GM23338 (cell line): ENCODE results near the gene UBN1. TPM values are rescaled to one million over a fixed set of nuclear protein-coding genes. Genes with fewer than 3 reads are reported as not detected.

Experiments used
- ATAC-seq: fragments of 200-7000 bp; cut with Tn5 transposase; 3 replicates; pipeline ENCODE4 v1.9.1; 2020
- DNase-seq: peaks from one replicate; pipeline ENCODE4 v3.0.0-alpha.2; 2015; ENCODE audit warnings: low spot score
- H2AFZ ChIP-seq: fragments of 200-600 bp; sonication (generic); 2 replicates; pipeline ENCODE4 v1.8.0; 2016; ENCODE audit warnings: antibody characterized with exemption, mild to moderate bottlenecking, moderate library complexity
- H3F3A ChIP-seq: fragments of 200-600 bp; sonication (generic); replicated peaks from 2 replicates; pipeline ENCODE4 v1.8.0; 2017; ENCODE audit warnings: antibody characterized with exemption, mixed run types, low read depth
- H3K27ac ChIP-seq: fragments of 200-600 bp; sonication (generic); 2 replicates; pipeline ENCODE4 v1.6.1; 2016; ENCODE audit warnings: low read depth
- H3K27me3 ChIP-seq: fragments of 200-600 bp; sonication (generic); 2 replicates; pipeline ENCODE4 v1.8.0; 2016; ENCODE audit warnings: mild to moderate bottlenecking, mixed run types, moderate library complexity; ENCODE audit not compliant: insufficient read depth
- H3K36me3 ChIP-seq: fragments of 200-600 bp; sonication (generic); 2 replicates; pipeline ENCODE4 v1.8.0; 2016; ENCODE audit warnings: mild to moderate bottlenecking; ENCODE audit not compliant: insufficient read depth
- H3K4me1 ChIP-seq: fragments of 200-600 bp; sonication (generic); 2 replicates; pipeline ENCODE4 v1.8.0; 2016; ENCODE audit warnings: mild to moderate bottlenecking, moderate library complexity; ENCODE audit not compliant: insufficient read depth
- H3K4me2 ChIP-seq: fragments of 200-600 bp; sonication (generic); 2 replicates; pipeline ENCODE4 v1.7.1; 2017; ENCODE audit warnings: mixed run types
- H3K4me3 ChIP-seq: fragments of 200-600 bp; sonication (generic); 2 replicates; pipeline ENCODE4 v1.6.1; 2016; ENCODE audit warnings: mixed run types
- H3K79me2 ChIP-seq: fragments of 200-600 bp; sonication (generic); replicated peaks from 2 replicates; pipeline ENCODE4 v1.8.0; 2017; ENCODE audit warnings: mild to moderate bottlenecking; ENCODE audit not compliant: insufficient read depth
- H3K9me2 ChIP-seq: fragments of 200-600 bp; sonication (generic); 2 replicates; pipeline ENCODE4 v1.8.0; 2017; ENCODE audit not compliant: insufficient read depth
- H4K20me1 ChIP-seq: fragments of 200-600 bp; sonication (generic); replicated peaks from 2 replicates; pipeline ENCODE4 v1.8.0; 2017; ENCODE audit warnings: mild to moderate bottlenecking; ENCODE audit not compliant: insufficient read depth
- H3K27ac Mint-ChIP-seq: 2 replicates; pipeline ENCODE4 v1.8.0; 2020; ENCODE audit warnings: inconsistent platforms, mild to moderate bottlenecking, moderate library complexity, mixed read lengths
- H3K27me3 Mint-ChIP-seq: 3 replicates; pipeline ENCODE4 v1.8.0; 2022; ENCODE audit warnings: low read depth, mild to moderate bottlenecking, moderate library complexity, mixed read lengths, inconsistent platforms; ENCODE audit not compliant: insufficient read depth, poor library complexity
- H3K36me3 Mint-ChIP-seq: 3 replicates; pipeline ENCODE4 v1.8.0; 2021; ENCODE audit warnings: low read depth, mild to moderate bottlenecking, inconsistent platforms, moderate library complexity, mixed read lengths
- H3K4me1 Mint-ChIP-seq: 3 replicates; pipeline ENCODE4 v1.8.0; 2020; ENCODE audit warnings: mild to moderate bottlenecking, inconsistent platforms, mixed read lengths
- H3K4me3 Mint-ChIP-seq: 3 replicates; pipeline ENCODE4 v1.8.0; 2021; ENCODE audit warnings: moderate library complexity, mild to moderate bottlenecking, inconsistent platforms, mixed read lengths
- H3K9me3 Mint-ChIP-seq: 3 replicates; pipeline ENCODE4 v1.8.0; 2020; ENCODE audit warnings: moderate library complexity, mild to moderate bottlenecking, inconsistent platforms, mixed read lengths
- CREB1 ChIP-seq: fragments of 250-450 bp; sonication (Bioruptor Pico); IDR thresholded peaks from 2 replicates; pipeline ENCODE4 v1.5.0; 2020; ENCODE audit warnings: low read depth, mild to moderate bottlenecking, moderate library complexity
- CTCF ChIP-seq, 2 experiments: fragments of 200-600 bp in 1 of 2; sonication (generic) in 1 of 2; conservative IDR thresholded peaks; 2 replicates each; pipeline versions ENCODE4 v1.5.1 to v1.6.1; 2016 to 2017; ENCODE audit warnings: antibody characterized with exemption in 2 of 2, low read depth in 2 of 2, mild to moderate bottlenecking in 2 of 2, moderate library complexity in 1 of 2
- ETS1 ChIP-seq: IDR thresholded peaks from 2 replicates; pipeline ENCODE4 v1.6.1; 2016; ENCODE audit warnings: antibody characterized with exemption
- EZH2 ChIP-seq: fragments of 200-600 bp; sonication (generic); IDR thresholded peaks from one replicate; pipeline ENCODE4 v1.8.0; 2017; ENCODE audit warnings: antibody characterized with exemption, mild to moderate bottlenecking, low read depth; ENCODE audit not compliant: unreplicated experiment
- EZH2phosphoT487 ChIP-seq: fragments of 200-600 bp; sonication (generic); IDR thresholded peaks from one replicate; pipeline ENCODE4 v1.8.1; 2018; ENCODE audit warnings: antibody characterized with exemption; ENCODE audit not compliant: unreplicated experiment
- JUNB ChIP-seq: IDR thresholded peaks from one replicate; pipeline ENCODE4 v1.6.1; 2016; ENCODE audit warnings: antibody characterized with exemption; ENCODE audit not compliant: unreplicated experiment
- NANOG ChIP-seq: IDR thresholded peaks from 2 replicates; pipeline ENCODE4 v1.6.1; 2016; ENCODE audit warnings: antibody characterized with exemption, borderline replicate concordance
- POLR2AphosphoS5 ChIP-seq: IDR thresholded peaks from 2 replicates; pipeline ENCODE4 v1.6.1; 2016; ENCODE audit warnings: antibody characterized with exemption, low read depth
- REST ChIP-seq: IDR thresholded peaks from one replicate; pipeline ENCODE4 v1.6.1; 2018; ENCODE audit warnings: antibody characterized with exemption; ENCODE audit not compliant: unreplicated experiment
- STAT1 ChIP-seq: IDR thresholded peaks from one replicate; pipeline ENCODE4 v1.6.1; 2016; ENCODE audit warnings: antibody characterized with exemption; ENCODE audit not compliant: unreplicated experiment
- ZNF114 ChIP-seq: fragments of 250-450 bp; sonication (Bioruptor Pico); IDR thresholded peaks from 2 replicates; pipeline ENCODE4 v1.5.0; 2020; ENCODE audit warnings: mild to moderate bottlenecking, moderate library complexity
- ZNF331 ChIP-seq: fragments of 250-450 bp; sonication (Bioruptor Pico); IDR thresholded peaks from 2 replicates; pipeline ENCODE4 v1.5.0; 2020; ENCODE audit warnings: low read depth, mild to moderate bottlenecking, moderate library complexity
- ZNF462 ChIP-seq: fragments of 250-450 bp; sonication (Bioruptor Pico); IDR thresholded peaks from 2 replicates; pipeline ENCODE4 v1.5.0; 2020; ENCODE audit warnings: mild to moderate bottlenecking, moderate library complexity
- polyA plus RNA-seq: library from polyadenylated mRNA; unstranded; fragments of >200 nt; fragmentation: Nextera tagmentation; extraction: Ambion mirVana; gene quantifications from 2 replicates; pipeline ENCODE4 v1.2.1, GENCODE V29; 2016
- total RNA-seq: library from RNA; depleted of rRNA; stranded (reverse); fragments of >200 nt; shearing (Covaris generic); gene quantifications from 2 replicates; pipeline ENCODE4 v1.2.3, GENCODE V29; 2014

Gene UBN1
- total and polyA plus RNA-seq, 2 experiments from 2014 or later, result 18.3 to 46.8 TPM

- DNase-seq, result no peak
- H3K4me3 Mint-ChIP-seq, result no peak overlapping the region
- Histone ChIP-seq H3K4me1 (no peaks in the 10 kb centered on the region), H3K4me3 (no peak overlapping the region), H3K9me2 (no peaks in the 10 kb centered on the region), H2AFZ (no peak overlapping the region), H3K36me3 (no peaks in the 10 kb centered on the region; the same call in 1 of the 2 replicates), H3K27ac (no peak overlapping the region), H4K20me1 (no peaks in the 10 kb centered on the region), H3K4me2 (no peak overlapping the region), H3F3A (0 out of 2 replicates have a peak, but pooled peaks cover 7% of the 10 kb centered on the region), H3K79me2 (no peaks in the 10 kb centered on the region), H3K27me3 (no peaks in the 10 kb centered on the region)
- peaks cover 5% of the 10 kb centered on the region for H3K27me3 Mint-ChIP-seq
- H3K27ac Mint-ChIP-seq, result no peak overlapping the region
- peaks cover 3% of the 10 kb centered on the region; the same call in 1 of the 3 replicates for H3K4me1 Mint-ChIP-seq
- H3K9me3 Mint-ChIP-seq, result peaks cover 5% of the 10 kb centered on the region; the same call in 1 of the 3 replicates
- TF ChIP-seq CTCF (conservative IDR thresholded peaks at IDR 0.05; ENCODE audit: low read depth in 2 of 2) (no peak), EZH2 (no peak), ZNF114 (CRISPR knock-in tag) (no peak), REST (no peak), JUNB (no peak), POLR2AphosphoS5 (no peak), ZNF331 (CRISPR knock-in tag) (no peak), ZNF462 (CRISPR knock-in tag) (no peak), NANOG (no peak), STAT1 (no peak), EZH2phosphoT487 (no peak), ETS1 (no peak), CREB1 (CRISPR knock-in tag) (no peak)
- ATAC-seq, result no peak
- H3K36me3 Mint-ChIP-seq, result peaks cover 38% of the 10 kb centered on the region
Observed at GRCh38 chr16:4895366-4895765, 48.1 kb downstream of the UBN1 start.
